GM15510 (cell line): Measurements from ENCODE around the gene C3orf18.

Experiments
- POLR2A ChIP-seq: IDR thresholded peaks from 3 replicates; pipeline ENCODE4 v1.6.1; 2011; ENCODE audit warnings: borderline replicate concordance; ENCODE audit not compliant: insufficient read length; ENCODE audit errors: extremely low read depth

C3orf18 gene

DNA sequence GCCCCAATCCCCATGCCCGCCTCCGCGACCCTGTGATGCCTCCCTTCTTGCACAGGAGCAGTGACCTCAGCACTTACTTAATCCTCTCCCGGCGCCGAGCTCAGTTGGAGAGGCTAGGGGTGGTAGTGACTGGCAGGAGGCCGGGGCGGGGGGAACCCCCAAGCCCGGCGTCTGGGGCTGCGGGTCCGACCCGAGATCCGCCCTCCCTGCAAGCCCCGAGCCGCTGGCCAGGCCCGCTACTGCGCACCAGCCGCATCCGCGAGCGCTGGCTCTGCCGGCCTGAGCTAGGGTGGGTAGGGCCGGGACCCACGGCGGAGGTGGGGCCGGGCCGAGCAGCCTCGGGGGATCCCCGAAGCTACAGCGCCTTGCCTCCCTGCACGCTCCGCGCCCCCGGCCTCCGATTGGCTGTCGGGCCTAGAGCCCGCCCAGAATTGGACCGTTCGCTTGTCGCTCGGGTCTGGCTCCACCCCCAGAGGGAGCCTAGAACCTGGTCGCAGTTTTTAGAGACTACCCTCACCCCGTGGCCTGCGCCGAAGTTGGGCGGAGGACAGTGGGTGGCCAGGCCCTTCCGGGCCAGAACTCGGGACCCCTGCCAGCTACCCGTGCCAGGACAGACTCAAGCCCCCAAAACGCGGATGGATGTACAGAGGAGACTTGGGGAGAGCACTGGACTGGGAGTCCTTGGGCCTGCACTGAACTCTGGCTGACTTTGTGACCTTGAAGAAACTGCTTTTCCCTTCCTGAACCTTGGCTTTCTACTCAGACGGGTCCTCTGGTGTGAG is at the start of gene C3orf18:
C3orf18 (minus strand) TSS at position 362 of the 782 bp plus-strand sequence. CDS start 2,048 bp downstream, outside the sequence.
- peak; percentile 63 for TF ChIP-seq POLR2A

DNA sequence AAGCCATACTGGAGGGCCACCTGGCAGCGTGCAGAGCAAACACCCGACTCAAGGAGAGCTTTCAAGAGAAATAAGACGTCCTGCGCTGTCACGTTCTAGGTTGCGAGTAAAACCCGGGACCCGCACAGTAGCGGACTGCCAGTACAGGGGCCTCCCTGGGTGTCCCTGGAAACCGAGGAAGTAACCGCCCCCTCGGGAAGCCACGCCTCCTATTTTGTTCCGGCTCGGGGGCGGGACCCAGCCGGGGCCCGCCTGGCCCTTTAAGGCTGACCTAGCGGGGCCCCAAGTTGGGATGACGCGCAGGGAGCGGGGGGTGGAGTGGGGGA is 49.2 kb upstream of the C3orf18 start:
- peak; percentile 51 for TF ChIP-seq POLR2A

GRCh38 chr3:50616003-50616769 is 48.6 kb upstream of the C3orf18 start:
- no peak for TF ChIP-seq POLR2A

DNA sequence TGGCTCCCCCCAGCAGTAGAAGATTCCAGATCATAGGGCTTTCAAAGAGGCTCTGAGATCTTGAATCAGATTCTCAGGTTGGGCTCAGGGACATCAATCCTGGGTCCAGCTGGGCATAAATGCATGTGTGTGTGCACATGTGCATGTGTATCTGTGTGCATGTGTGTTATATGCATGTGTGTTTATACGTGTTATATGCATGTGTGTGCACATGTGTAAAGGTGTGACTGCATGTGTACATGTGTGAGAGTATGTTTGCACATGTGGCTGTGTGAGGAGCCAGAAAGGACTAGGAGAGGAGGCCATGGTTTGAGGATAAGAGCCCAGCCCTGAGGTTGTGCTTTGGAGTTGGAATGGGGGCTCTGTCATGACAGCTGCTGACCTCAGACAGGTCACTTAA is 47.6 kb upstream of the C3orf18 start:
- TF ChIP-seq POLR2A, result no peak

DNA sequence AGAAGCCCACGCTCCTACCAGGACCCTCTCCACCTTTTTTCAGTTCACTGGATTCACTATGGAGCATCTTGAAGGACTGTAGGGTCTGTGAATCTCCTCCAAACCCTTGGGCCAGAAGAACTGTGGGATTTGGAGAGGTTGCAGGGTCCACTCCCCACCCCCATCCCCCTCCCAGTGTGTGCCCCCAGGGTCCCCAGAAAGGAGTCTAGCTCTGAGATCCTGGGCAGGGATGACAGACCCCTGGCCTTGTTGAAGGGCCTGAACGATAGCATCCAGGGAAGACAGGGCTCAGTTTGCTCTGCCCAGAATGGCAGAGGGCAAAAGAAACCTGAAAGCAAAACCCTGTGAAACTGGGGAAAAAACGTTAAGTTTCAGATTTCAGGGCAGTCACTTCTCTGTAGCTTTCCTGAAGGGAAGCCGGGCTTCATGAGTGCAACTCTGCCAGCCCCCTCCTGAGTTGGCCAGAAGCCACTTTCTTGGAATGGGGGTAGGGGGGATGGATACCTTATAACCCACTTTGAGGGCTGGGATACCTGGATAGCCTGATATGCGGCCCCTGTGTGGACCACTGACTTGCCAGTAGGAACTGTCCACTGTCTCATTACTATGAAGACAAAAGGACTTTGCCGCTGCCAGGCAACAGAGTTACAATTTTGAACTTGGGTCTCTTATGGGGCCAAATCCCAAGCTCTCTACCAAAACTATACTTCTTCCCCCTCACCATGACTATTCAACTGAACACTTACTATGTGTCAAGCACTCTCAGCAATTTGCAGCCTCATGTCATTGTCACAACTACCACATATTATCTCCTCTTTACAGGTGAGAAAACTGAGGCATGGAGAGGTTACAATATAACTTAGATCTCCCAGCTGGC is 45.7 kb upstream of the C3orf18 start:
- no peak for TF ChIP-seq POLR2A

DNA sequence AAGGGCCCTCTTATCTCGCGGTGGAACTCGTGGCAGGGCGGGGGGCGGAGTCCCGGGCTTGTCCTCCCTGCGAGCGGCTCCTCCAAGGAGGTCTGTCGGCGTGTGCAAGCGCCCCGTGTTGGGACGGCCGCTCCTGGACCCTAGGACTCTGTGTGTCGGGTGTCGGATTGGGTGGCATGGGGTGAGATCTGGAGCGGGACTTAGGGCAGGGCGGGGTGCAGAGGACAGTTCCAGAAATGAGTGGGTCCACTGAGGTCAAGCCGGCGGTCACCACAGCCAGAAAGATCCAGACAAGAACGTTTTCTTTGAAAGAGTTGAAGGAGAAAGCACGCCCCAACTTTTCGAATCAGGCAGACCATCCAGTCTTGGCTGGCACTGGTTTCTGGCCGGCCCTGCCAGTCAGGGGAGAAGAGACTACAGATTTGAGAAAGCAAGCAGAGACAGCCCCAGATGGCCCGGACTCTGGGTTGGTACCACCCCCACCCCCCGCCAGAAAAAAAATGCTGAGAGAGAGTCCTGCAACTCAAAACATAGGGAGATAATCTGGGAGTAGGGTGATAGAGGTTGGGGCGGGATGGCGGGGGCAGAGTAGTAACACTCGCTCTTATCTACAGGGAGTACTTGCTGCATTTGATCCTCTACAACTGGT is 44.8 kb upstream of the C3orf18 start:
- no peak for TF ChIP-seq POLR2A

GRCh38 chr3:50611464-50612233 is 44.1 kb upstream of the C3orf18 start, which contains the start of gene CISH:
Gene CISH (minus strand): TSS chr3:50611774. CDS start chr3:50611650, 124 bp downstream.
- peak; percentile 65 for TF ChIP-seq POLR2A

GRCh38 chr3:50610992-50611463 is 43.5 kb upstream of the C3orf18 start:
- TF ChIP-seq POLR2A, result no peak

GRCh38 chr3:50610181-50610971 is 42.8 kb upstream of the C3orf18 start:
- no peak for TF ChIP-seq POLR2A

GRCh38 chr3:50609763-50610085 is 42.2 kb upstream of the C3orf18 start:
- no peak for TF ChIP-seq POLR2A

DNA sequence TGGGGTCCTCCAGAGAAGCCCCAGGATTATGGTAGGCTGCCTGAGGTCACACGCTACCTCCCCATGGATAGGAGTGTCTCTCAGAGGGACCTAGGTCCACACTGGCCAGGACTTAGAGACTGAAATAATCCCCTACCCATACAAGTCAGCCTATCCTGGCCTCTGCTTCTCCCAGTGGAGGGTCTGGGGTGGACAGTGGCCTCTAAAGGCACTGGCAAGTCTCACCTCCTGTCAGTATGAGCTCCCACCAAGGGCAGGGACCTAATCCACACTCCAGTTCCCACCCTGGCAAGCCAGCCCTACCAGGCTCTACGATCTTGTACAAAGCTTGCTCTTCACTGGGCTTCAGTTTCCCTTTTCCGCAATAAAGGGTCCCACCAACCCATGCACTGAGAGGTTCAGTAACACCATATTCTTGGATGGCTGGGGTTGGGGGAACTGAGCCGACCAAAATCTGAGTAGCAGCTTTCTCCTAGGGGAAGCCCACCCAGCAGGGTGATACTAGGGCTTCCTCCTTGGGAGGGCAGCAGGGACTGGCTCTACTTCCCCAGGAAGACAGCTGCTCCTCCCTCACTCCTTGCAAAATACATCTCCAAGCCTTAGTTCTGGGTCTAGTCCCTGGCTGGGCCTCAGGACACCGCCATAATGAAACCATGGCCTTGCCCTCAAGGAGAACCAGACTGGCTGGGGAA is 41.7 kb upstream of the C3orf18 start:
- TF ChIP-seq POLR2A, result no peak

DNA sequence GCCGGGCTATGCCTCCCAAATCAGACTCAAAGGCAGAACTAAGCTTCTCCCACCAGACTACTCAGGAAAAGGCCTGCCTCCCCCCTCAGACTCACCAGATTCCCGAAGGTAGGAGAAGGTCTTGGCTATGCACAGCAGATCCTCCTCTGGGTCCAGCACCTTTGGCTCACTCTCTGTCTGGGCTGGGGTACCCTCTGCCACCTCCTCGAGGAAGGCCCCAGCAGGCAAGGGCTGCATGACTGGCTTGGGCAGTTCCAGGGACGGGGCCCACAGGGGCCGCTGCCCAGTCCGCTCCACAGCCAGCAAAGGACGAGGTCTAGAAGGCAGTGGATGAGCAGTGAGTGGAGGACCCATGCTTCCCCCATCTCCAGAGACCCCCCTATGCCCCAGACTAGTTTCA is 40.7 kb upstream of the C3orf18 start:
- TF ChIP-seq POLR2A, result no peak

DNA sequence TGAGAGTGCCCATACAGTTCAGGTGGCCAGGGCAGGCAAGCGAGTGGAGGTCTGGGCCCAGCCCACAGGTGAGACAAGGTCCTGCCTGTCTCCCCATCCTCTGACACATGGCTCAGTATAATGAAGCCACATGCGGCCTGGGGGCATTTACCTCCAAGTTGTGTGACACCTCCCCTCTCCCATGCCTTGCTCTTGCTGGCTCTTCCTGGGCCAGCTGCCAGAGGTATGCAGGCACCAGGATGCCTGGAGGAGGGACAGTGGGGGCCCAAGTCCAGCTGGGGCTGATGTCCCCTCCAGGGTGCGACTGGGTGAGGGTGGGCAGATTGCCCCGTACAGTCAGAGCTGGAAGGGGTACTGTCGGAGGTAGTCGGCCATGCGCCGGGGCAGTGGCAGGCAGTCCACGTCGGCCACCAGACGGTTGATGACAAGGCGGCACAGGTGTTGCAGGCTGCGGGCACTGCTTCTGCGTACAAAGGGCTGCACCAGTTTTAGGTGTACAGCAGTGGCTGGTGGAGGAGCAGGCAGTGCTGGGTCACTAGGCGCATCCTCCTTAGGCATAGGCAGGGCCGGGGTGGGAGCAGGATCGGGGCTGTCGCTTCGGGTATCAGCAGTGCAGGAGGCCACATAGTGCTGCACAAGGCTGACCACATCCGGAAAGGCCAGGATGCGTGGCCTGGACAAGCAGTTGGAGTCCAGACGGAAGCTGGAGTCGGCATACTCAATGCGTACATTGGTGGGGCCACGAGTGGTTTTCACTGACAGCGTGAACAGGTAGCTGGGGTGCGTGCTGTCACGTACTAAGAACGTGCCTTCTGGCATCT is 39.9 kb upstream of the C3orf18 start:
- no peak for TF ChIP-seq POLR2A
